ENCODE measurements around the gene RAB10.

GRCh38 chr2:26075173-26075572 is 41.3 kb downstream of the RAB10 start:
- no peak for TF ChIP-seq POLR2AphosphoS5 (IDR thresholded peaks at IDR 0.05; ENCODE audit: low read depth, low read length)
- no peak for TF ChIP-seq POLR2A (IDR thresholded peaks at IDR 0.05; ENCODE audit: low read depth, low read length)
- no peak for TF ChIP-seq TAF1 (IDR thresholded peaks at IDR 0.05; ENCODE audit: low read depth, low read length)
- TF ChIP-seq POU2F2 (IDR thresholded peaks at IDR 0.05; ENCODE audit: low read depth, low read length): no peak

Data from GM12891 (cell line).